Ovary (tissue), 3 donors: ENCODE data around the gene GABBR2.

Experiments
- EP300 ChIP-seq: sonication (generic); formaldehyde crosslinking; IDR thresholded peaks from one replicate; pipeline ENCODE4 v1.6.1; 2017; ENCODE audit warnings: antibody characterized with exemption
- POLR2A ChIP-seq: fragments of 450-650 bp; IDR thresholded peaks from one replicate; pipeline ENCODE4 v1.6.1; 2017; ENCODE audit warnings: antibody characterized with exemption, mild to moderate bottlenecking, moderate library complexity
- TF ChIP-seq, protein P1 (sequence below), 3 donors: fragments of 450-650 bp in 2 of 3; fragments of 200-600 bp in 1 of 3; IDR thresholded peaks; one replicate each; pipeline versions ENCODE4 v1.5.1 to v1.8.0; 2016 to 2022; ENCODE audit warnings: antibody characterized with exemption in 3 of 3, mild to moderate bottlenecking in 1 of 3
- donor health status: DM: no; HTN: no; CAD: no.

DNA sequence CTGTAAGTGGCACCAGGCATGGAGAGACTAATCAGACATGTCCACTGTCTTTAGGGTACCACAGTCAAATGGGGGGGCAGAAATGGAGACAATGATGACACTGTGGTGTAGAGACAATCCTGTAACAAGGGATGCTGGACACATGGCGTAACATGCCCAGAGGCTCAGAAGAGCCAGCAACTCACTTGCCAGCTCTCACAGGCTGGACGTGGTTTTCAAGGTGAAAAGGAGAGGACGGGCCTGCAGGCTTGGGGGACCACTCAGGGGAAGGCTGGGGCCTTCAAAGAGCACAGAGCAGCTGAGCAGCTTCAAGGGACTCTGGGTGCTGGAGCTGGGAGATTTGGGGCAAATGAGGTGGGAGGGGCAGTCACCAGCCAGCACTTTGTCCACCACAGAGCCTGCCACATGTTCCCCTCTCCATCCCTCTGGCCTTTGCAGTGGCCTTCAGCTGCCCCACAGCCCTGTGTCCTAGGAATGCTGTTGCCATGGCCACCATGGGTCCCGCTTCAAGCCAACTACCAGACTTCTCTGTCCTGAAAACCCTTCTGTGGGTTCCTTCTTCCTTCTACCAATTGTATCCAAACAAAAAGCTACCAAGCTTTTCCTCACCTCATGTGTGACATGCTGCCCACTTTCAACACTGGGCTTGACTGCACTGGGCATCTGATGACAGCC is 140.4 kb downstream of the GABBR2 start:
- TF ChIP-seq, protein P1, sequence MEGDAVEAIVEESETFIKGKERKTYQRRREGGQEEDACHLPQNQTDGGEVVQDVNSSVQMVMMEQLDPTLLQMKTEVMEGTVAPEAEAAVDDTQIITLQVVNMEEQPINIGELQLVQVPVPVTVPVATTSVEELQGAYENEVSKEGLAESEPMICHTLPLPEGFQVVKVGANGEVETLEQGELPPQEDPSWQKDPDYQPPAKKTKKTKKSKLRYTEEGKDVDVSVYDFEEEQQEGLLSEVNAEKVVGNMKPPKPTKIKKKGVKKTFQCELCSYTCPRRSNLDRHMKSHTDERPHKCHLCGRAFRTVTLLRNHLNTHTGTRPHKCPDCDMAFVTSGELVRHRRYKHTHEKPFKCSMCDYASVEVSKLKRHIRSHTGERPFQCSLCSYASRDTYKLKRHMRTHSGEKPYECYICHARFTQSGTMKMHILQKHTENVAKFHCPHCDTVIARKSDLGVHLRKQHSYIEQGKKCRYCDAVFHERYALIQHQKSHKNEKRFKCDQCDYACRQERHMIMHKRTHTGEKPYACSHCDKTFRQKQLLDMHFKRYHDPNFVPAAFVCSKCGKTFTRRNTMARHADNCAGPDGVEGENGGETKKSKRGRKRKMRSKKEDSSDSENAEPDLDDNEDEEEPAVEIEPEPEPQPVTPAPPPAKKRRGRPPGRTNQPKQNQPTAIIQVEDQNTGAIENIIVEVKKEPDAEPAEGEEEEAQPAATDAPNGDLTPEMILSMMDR (IDR thresholded peaks at IDR 0.05): no peak
- TF ChIP-seq EP300: no peak
- TF ChIP-seq POLR2A: no peak
